ENCODE results near the gene DPP6. TPM values are rescaled to one million over a fixed set of nuclear protein-coding genes. Genes with fewer than 3 reads are reported as not detected.

DPP6 gene
- total and polyA plus RNA-seq, 2 of the 8 experiments (the other 6 are each of a cell fraction or from before 2014, with no cell fraction given): 4.7 to 6.8 TPM

GRCh38 chr7:154383045-154383444 is 330.8 kb downstream of the DPP6 start:
- 94% methylated on average over 3 of the region's 3 CpGs; no CpG with 5 or more reads in 1 of the 2 experiments for WGBS, 2 experiments (ENCODE audit: extremely low coverage in 1 of 2, insufficient coverage in 1 of 2, insufficient read length in 1 of 2, insufficient replicate concordance in 2 of 2, low coverage in 1 of 2, low lambda C conversion rate in 2 of 2, missing lambda C conversion rate in 1 of 2)
- TF ChIP-seq TEAD4 (IDR thresholded peaks at IDR 0.05; ENCODE audit: low read depth, low read length) (no peak), NANOG (IDR thresholded peaks at IDR 0.05; ENCODE audit: insufficient read depth, low read depth, low read length, poor library complexity, severe bottlenecking) (no peak), TAF1 (IDR thresholded peaks at IDR 0.05; ENCODE audit: low read depth, low read length) (no peak), BRCA1 (IDR thresholded peaks at IDR 0.05; ENCODE audit: low read depth, low read length) (no peak), GABPA (IDR thresholded peaks at IDR 0.05; ENCODE audit: borderline replicate concordance, insufficient read depth, low read length) (no peak), HDAC2 (IDR thresholded peaks at IDR 0.05; ENCODE audit: borderline replicate concordance in 1 of 2, low read depth in 2 of 2, low read length in 2 of 2) (no peak), SP4 (IDR thresholded peaks at IDR 0.05; ENCODE audit: low read length) (no peak), POU5F1 (IDR thresholded peaks at IDR 0.05; ENCODE audit: low read depth, low read length) (no peak), SUZ12 (IDR thresholded peaks at IDR 0.05; ENCODE audit: low read length) (no peak), SIX5 (IDR thresholded peaks at IDR 0.05; ENCODE audit: low read depth, low read length) (no peak), FOSL1 (IDR thresholded peaks at IDR 0.05; ENCODE audit: insufficient read depth, low read depth, low read length) (no peak), ZNF274 (IDR thresholded peaks at IDR 0.05; ENCODE audit: borderline replicate concordance, extremely low read depth, low read length) (no peak), GTF2F1 (IDR thresholded peaks at IDR 0.05; ENCODE audit: borderline replicate concordance, low read depth, low read length) (no peak), TBP (IDR thresholded peaks at IDR 0.05; ENCODE audit: low read depth, low read length) (no peak), NRF1 (IDR thresholded peaks at IDR 0.05; ENCODE audit: low read depth, low read length) (no peak)

More at GRCh38 chr7:154383045-154383444, 330.8 kb downstream of the DPP6 start:
- Histone ChIP-seq H3K79me2 (ENCODE audit: control insufficient read depth in 1 of 2, insufficient read depth in 2 of 2, low read length in 2 of 2) (no peaks in the 10 kb centered on the region), H2BK15ac (ENCODE audit: low read length) (no peak overlapping the region), H3K23me2 (ENCODE audit: low read depth, low read length) (no peaks in the 10 kb centered on the region), H4K20me1 (replicated peaks in 1 of 2; ENCODE audit: control insufficient read depth in 1 of 2, insufficient read depth in 2 of 2, low read length in 2 of 2) (no peaks in the 10 kb centered on the region), H3K9ac (replicated peaks in 1 of 4; ENCODE audit: extremely low read depth in 1 of 4, low read depth in 3 of 4, low read length in 3 of 4) (no peak overlapping the region), H2BK120ac (replicated peaks; ENCODE audit: low read depth, low read length) (no peak overlapping the region), H3K18ac (ENCODE audit: extremely low read depth, low read length) (no peak overlapping the region), H2BK20ac (ENCODE audit: low read length) (no peak overlapping the region), H2AK5ac (ENCODE audit: low read depth, low read length) (no peak overlapping the region), H3K4ac (replicated peaks; ENCODE audit: insufficient read length, low read depth, low read length) (no peak overlapping the region), H3K14ac (ENCODE audit: insufficient read length) (no peak overlapping the region), H2BK12ac (ENCODE audit: low read depth, low read length) (no peak overlapping the region), H2AFZ (ENCODE audit: low read length) (no peak overlapping the region), H3K56ac (replicated peaks; ENCODE audit: insufficient read length, low read depth, low read length) (no peak overlapping the region), H3K79me1 (ENCODE audit: low read depth, low read length) (no peaks in the 10 kb centered on the region), H2BK5ac (ENCODE audit: low read depth, low read length) (no peak overlapping the region), H3K4me2 (ENCODE audit: insufficient read depth in 1 of 2, low read depth in 2 of 2, low read length in 2 of 2) (no peak overlapping the region), H4K8ac (ENCODE audit: extremely low read depth, insufficient read depth, low read length) (no peak overlapping the region), H4K91ac (replicated peaks; ENCODE audit: insufficient read length, low read length) (no peak overlapping the region), H3K36me3 (ENCODE audit: control insufficient read depth in 2 of 4, insufficient read depth in 4 of 4, low read length in 3 of 4) (no peaks in the 10 kb centered on the region), H3K4me3 (ENCODE audit: extremely low read depth in 1 of 4, insufficient read depth in 2 of 4, low read depth in 3 of 4, low read length in 4 of 4) (no peak overlapping the region), H3K27ac (ENCODE audit: low read depth, low read length) (no peak overlapping the region), H3K4me1 (replicated peaks in 1 of 4; ENCODE audit: control insufficient read depth in 3 of 4, insufficient read depth in 4 of 4, low read length in 3 of 4) (no peaks in the 10 kb centered on the region), H3K9me3 (ENCODE audit: insufficient read depth in 2 of 2, low read depth in 1 of 2, low read length in 1 of 2) (no peaks in the 10 kb centered on the region), H3K23ac (ENCODE audit: insufficient read length) (no peak overlapping the region), H3K27me3 (replicated peaks in 1 of 4; ENCODE audit: control insufficient read depth in 3 of 4, extremely low read depth in 1 of 4, insufficient read depth in 3 of 4, low read length in 3 of 4) (no peaks in the 10 kb centered on the region), H4K5ac (ENCODE audit: insufficient read length, low read depth, low read length) (no peak overlapping the region)
- ChIA-PET CTCF (ENCODE audit: partially characterized antibody) (interaction anchor here (0.6 kb wide), 1 partner anchor 21 kb away, joined by 3 read pairs; no protein-coding TSS in a partner anchor), POLR2A (ENCODE audit: partially characterized antibody) (no interaction called here)
- DNase-seq (ENCODE audit: low read depth in 1 of 2, low spot score in 2 of 2) (no peak), FAIRE-seq (no peak)
